HEK293 (cell line): Measurements from ENCODE around the gene PLEKHG5.

Experiments used
- CTCF ChIA-PET: fragments of 350-600 bp; formaldehyde crosslinking; extraction: SDS; loops from one replicate; lab custom pipeline; 2021; ENCODE audit warnings: antibody characterized with exemption; lab: Yijun Ruan, JAX
- POLR2A ChIA-PET: fragments of 300-600 bp; formaldehyde crosslinking; extraction: SDS; loops from one replicate; lab custom pipeline; 2020; ENCODE audit warnings: antibody characterized with exemption, inconsistent platforms; lab: Yijun Ruan, JAX
- H3K27ac ChIP-seq: fragments of 200-500 bp; sonication (Bioruptor generic); 2 replicates; pipeline ENCODE4 v1.5.1; 2014; ENCODE audit warnings: low read depth, low read length, control low read depth, inconsistent platforms; ENCODE audit errors: extremely low read depth
- H3K36me3 ChIP-seq, 2 experiments: fragments of 200-500 bp in 1 of 2; sonication (Bioruptor generic) in 1 of 2; 1 replicate in 1 of 2; 2 replicates in 1 of 2; pipeline ENCODE4 v1.5.1; 2014 to 2017; ENCODE audit warnings: inconsistent platforms in 2 of 2, low read length in 2 of 2; ENCODE audit not compliant: control insufficient read depth in 2 of 2, insufficient read depth in 1 of 2
- H3K4me1 ChIP-seq: fragments of 200-500 bp; sonication (Bioruptor generic); 2 replicates; pipeline ENCODE4 v1.5.1; 2014; ENCODE audit warnings: mild to moderate bottlenecking, low read length, inconsistent platforms; ENCODE audit not compliant: control insufficient read depth, insufficient read depth
- H3K4me3 ChIP-seq: 2 replicates; pipeline ENCODE4 v1.5.1; 2011; ENCODE audit warnings: low read depth, mild to moderate bottlenecking, control low read depth, low read length, moderate library complexity
- H3K9me3 ChIP-seq: fragments of 200-500 bp; sonication (Bioruptor generic); 2 replicates; pipeline ENCODE4 v1.5.1; 2014; ENCODE audit warnings: low read depth, low read length, inconsistent platforms; ENCODE audit not compliant: control insufficient read depth, insufficient read depth
- GFI1B ChIP-seq: fragments of 450-650 bp; formaldehyde crosslinking; IDR thresholded peaks from 2 replicates; pipeline ENCODE4 v1.5.1; 2016; ENCODE audit warnings: missing biosample characterization, missing genetic modification characterization
- GLIS2 ChIP-seq: fragments of 450-650 bp; formaldehyde crosslinking; IDR thresholded peaks from 2 replicates; pipeline ENCODE4 v1.5.1; 2016; ENCODE audit warnings: missing biosample characterization, missing genetic modification characterization
- HOXA7 ChIP-seq: sonication (generic); formaldehyde crosslinking; IDR thresholded peaks from 2 replicates; pipeline ENCODE4 v1.8.1; 2022; ENCODE audit warnings: missing genetic modification reagents, borderline replicate concordance
- KLF1 ChIP-seq: fragments of 450-650 bp; formaldehyde crosslinking; IDR thresholded peaks from 2 replicates; pipeline ENCODE4 v1.5.1; 2016; ENCODE audit warnings: missing biosample characterization, missing genetic modification characterization
- MEIS1 ChIP-seq: sonication (generic); formaldehyde crosslinking; IDR thresholded peaks from 2 replicates; pipeline ENCODE4 v1.8.1; 2022; ENCODE audit warnings: missing genetic modification reagents, mild to moderate bottlenecking, borderline replicate concordance
- MYNN ChIP-seq: fragments of 450-650 bp; formaldehyde crosslinking; IDR thresholded peaks from 2 replicates; pipeline ENCODE4 v1.5.1; 2016; ENCODE audit warnings: missing biosample characterization, missing genetic modification characterization, borderline replicate concordance
- MZF1 ChIP-seq: fragments of 450-650 bp; formaldehyde crosslinking; IDR thresholded peaks from 2 replicates; pipeline ENCODE4 v1.5.1; 2017; ENCODE audit warnings: missing biosample characterization, missing genetic modification characterization, borderline replicate concordance
- ZBTB17 ChIP-seq: fragments of 450-650 bp; formaldehyde crosslinking; IDR thresholded peaks from 2 replicates; pipeline ENCODE4 v1.5.1; 2016; ENCODE audit warnings: missing biosample characterization, missing genetic modification characterization
- ZBTB21 ChIP-seq: fragments of 450-650 bp; formaldehyde crosslinking; IDR thresholded peaks from 2 replicates; pipeline ENCODE4 v1.5.1; 2017; ENCODE audit warnings: missing biosample characterization, missing genetic modification characterization
- ZBTB48 ChIP-seq: fragments of 450-650 bp; formaldehyde crosslinking; IDR thresholded peaks from 2 replicates; pipeline ENCODE4 v1.5.1; 2016; ENCODE audit warnings: missing biosample characterization, missing genetic modification characterization
- ZBTB49 ChIP-seq: fragments of 450-650 bp; formaldehyde crosslinking; IDR thresholded peaks from 2 replicates; pipeline ENCODE4 v1.5.1; 2016; ENCODE audit warnings: missing biosample characterization, missing genetic modification characterization, low read depth
- ZBTB8A ChIP-seq: fragments of 450-650 bp; formaldehyde crosslinking; IDR thresholded peaks from 2 replicates; pipeline ENCODE4 v1.5.1; 2016; ENCODE audit warnings: missing biosample characterization, missing genetic modification characterization
- ZIC2 ChIP-seq: fragments of 450-650 bp; formaldehyde crosslinking; IDR thresholded peaks from 2 replicates; pipeline ENCODE4 v1.5.1; 2016; ENCODE audit warnings: missing biosample characterization, missing genetic modification characterization
- ZNF155 ChIP-seq: fragments of 450-650 bp; formaldehyde crosslinking; IDR thresholded peaks from 2 replicates; pipeline ENCODE4 v1.5.1; 2016; ENCODE audit warnings: missing biosample characterization, missing genetic modification characterization
- ZNF157 ChIP-seq: fragments of 450-650 bp; formaldehyde crosslinking; IDR thresholded peaks from 2 replicates; pipeline ENCODE4 v1.5.1; 2016; ENCODE audit warnings: missing biosample characterization, missing genetic modification characterization
- ZNF16 ChIP-seq: fragments of 450-650 bp; formaldehyde crosslinking; IDR thresholded peaks from 2 replicates; pipeline ENCODE4 v1.5.1; 2016; ENCODE audit warnings: low read depth, missing biosample characterization, missing genetic modification characterization
- ZNF184 ChIP-seq: fragments of 450-650 bp; IDR thresholded peaks from 2 replicates; pipeline ENCODE4 v1.5.1; 2018; ENCODE audit warnings: missing biosample characterization, mild to moderate bottlenecking, missing genetic modification characterization
- ZNF19 ChIP-seq: fragments of 450-650 bp; formaldehyde crosslinking; IDR thresholded peaks from 2 replicates; pipeline ENCODE4; 2016; ENCODE audit warnings: missing biosample characterization, missing genetic modification characterization, low read depth
- ZNF311 ChIP-seq: fragments of 450-650 bp; formaldehyde crosslinking; IDR thresholded peaks from 2 replicates; pipeline ENCODE4 v1.5.1; 2017; ENCODE audit warnings: missing biosample characterization, missing genetic modification characterization, borderline replicate concordance
- ZNF404 ChIP-seq: fragments of 450-650 bp; formaldehyde crosslinking; IDR thresholded peaks from 2 replicates; pipeline ENCODE4 v1.5.1; 2017; ENCODE audit warnings: missing biosample characterization, missing genetic modification characterization
- ZNF501 ChIP-seq: fragments of 450-650 bp; formaldehyde crosslinking; IDR thresholded peaks from 2 replicates; pipeline ENCODE4 v1.5.1; 2016; ENCODE audit warnings: missing biosample characterization, missing genetic modification characterization
- ZNF549 ChIP-seq: fragments of 450-650 bp; IDR thresholded peaks from 2 replicates; pipeline ENCODE4 v1.5.1; 2018; ENCODE audit warnings: missing biosample characterization, missing genetic modification characterization, mild to moderate bottlenecking, inconsistent platforms, moderate library complexity
- ZNF692 ChIP-seq: fragments of 450-650 bp; formaldehyde crosslinking; IDR thresholded peaks from 2 replicates; pipeline ENCODE4 v1.5.1; 2016; ENCODE audit warnings: missing biosample characterization, missing genetic modification characterization
- ZNF768 ChIP-seq: fragments of 450-650 bp; formaldehyde crosslinking; IDR thresholded peaks from 2 replicates; pipeline ENCODE4 v1.5.1; 2018; ENCODE audit warnings: missing biosample characterization, mild to moderate bottlenecking, missing genetic modification characterization
- TF ChIP-seq, protein P1 (sequence below): fragments of 450-650 bp; formaldehyde crosslinking; IDR thresholded peaks from 2 replicates; pipeline ENCODE4 v1.5.1; 2017; ENCODE audit warnings: missing biosample characterization, missing genetic modification characterization
- TF ChIP-seq, protein P2 (sequence below): fragments of 450-650 bp; formaldehyde crosslinking; IDR thresholded peaks from 2 replicates; pipeline ENCODE4 v1.5.1; 2016; ENCODE audit warnings: missing biosample characterization, missing genetic modification characterization
- TF ChIP-seq, protein P3 (sequence below): fragments of 450-650 bp; formaldehyde crosslinking; IDR thresholded peaks from 2 replicates; pipeline ENCODE4 v1.5.1; 2016; ENCODE audit warnings: missing biosample characterization, missing genetic modification characterization

PLEKHG5 gene

GRCh38 chr1:6448749-6449631 is 42.5 kb downstream of the PLEKHG5 start (continued):
- TF ChIP-seq, protein P1, sequence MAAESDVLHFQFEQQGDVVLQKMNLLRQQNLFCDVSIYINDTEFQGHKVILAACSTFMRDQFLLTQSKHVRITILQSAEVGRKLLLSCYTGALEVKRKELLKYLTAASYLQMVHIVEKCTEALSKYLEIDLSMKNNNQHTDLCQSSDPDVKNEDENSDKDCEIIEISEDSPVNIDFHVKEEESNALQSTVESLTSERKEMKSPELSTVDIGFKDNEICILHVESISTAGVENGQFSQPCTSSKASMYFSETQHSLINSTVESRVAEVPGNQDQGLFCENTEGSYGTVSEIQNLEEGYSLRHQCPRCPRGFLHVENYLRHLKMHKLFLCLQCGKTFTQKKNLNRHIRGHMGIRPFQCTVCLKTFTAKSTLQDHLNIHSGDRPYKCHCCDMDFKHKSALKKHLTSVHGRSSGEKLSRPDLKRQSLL (tag by site-specific recombination), result no peak
- TF ChIP-seq ZNF311 (tag by site-specific recombination) (no peak), ZNF184 (tag by site-specific recombination) (no peak)

GRCh38 chr1:6447818-6448748 is 43.4 kb downstream of the PLEKHG5 start:
- H3K4me1 ChIP-seq, result no peaks in the 10 kb centered on the region
- POLR2A ChIA-PET, result no interaction called here
- H3K9me3 ChIP-seq, result no peaks in the 10 kb centered on the region
- H3K4me3 ChIP-seq, result no peak overlapping the region
- no peak overlapping the region for H3K27ac ChIP-seq
- CTCF ChIA-PET, result interaction anchor here (1.3 to 2.2 kb wide), 3 partner anchors 10 to 201 kb away, joined by 3 to 11 read pairs (median 7); no protein-coding TSS in a partner anchor
- H3K36me3 ChIP-seq, result no peaks in the 10 kb centered on the region
- TF ChIP-seq ZBTB8A (tag by site-specific recombination) (0 out of 2 replicates have a peak, but pooled peaks have one; percentile 25), ZBTB49 (tag by site-specific recombination) (no peak), ZNF157 (tag by site-specific recombination) (no peak), MEIS1 (CRISPR knock-in tag) (no peak), GLIS2 (tag by site-specific recombination) (peak; percentile 27; the same call in 1 of the 2 replicates), ZNF16 (tag by site-specific recombination) (no peak), KLF1 (tag by site-specific recombination) (peak; percentile 79), ZNF404 (tag by site-specific recombination) (no peak), ZBTB48 (tag by site-specific recombination) (no peak), MZF1 (tag by site-specific recombination) (no peak), ZNF501 (tag by site-specific recombination) (no peak), ZNF19 (tag by site-specific recombination) (no peak), ZIC2 (tag by site-specific recombination) (peak; percentile 77), ZNF768 (tag by site-specific recombination) (no peak), ZNF155 (tag by site-specific recombination) (no peak), HOXA7 (CRISPR knock-in tag) (no peak), ZBTB21 (tag by site-specific recombination) (no peak), MYNN (no peak), ZNF549 (tag by site-specific recombination) (no peak), GFI1B (tag by site-specific recombination) (no peak), ZBTB17 (tag by site-specific recombination) (no peak), ZNF692 (tag by site-specific recombination) (no peak)
- TF ChIP-seq, protein P2, sequence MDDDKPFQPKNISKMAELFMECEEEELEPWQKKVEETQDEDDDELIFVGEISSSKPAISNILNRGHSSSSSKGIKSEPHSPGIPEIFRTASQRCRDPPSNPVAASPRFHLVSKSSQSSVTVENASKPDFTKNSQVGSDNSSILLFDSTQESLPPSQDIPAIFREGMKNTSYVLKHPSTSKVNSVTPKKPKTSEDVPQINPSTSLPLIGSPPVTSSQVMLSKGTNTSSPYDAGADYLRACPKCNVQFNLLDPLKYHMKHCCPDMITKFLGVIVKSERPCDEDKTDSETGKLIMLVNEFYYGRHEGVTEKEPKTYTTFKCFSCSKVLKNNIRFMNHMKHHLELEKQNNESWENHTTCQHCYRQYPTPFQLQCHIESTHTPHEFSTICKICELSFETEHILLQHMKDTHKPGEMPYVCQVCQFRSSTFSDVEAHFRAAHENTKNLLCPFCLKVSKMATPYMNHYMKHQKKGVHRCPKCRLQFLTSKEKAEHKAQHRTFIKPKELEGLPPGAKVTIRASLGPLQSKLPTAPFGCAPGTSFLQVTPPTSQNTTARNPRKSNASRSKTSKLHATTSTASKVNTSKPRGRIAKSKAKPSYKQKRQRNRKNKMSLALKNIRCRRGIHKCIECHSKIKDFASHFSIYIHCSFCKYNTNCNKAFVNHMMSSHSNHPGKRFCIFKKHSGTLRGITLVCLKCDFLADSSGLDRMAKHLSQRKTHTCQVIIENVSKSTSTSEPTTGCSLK (tag by site-specific recombination), result no peak
- TF ChIP-seq, protein P3, sequence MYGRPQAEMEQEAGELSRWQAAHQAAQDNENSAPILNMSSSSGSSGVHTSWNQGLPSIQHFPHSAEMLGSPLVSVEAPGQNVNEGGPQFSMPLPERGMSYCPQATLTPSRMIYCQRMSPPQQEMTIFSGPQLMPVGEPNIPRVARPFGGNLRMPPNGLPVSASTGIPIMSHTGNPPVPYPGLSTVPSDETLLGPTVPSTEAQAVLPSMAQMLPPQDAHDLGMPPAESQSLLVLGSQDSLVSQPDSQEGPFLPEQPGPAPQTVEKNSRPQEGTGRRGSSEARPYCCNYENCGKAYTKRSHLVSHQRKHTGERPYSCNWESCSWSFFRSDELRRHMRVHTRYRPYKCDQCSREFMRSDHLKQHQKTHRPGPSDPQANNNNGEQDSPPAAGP (tag by site-specific recombination), result no peak
